Stimulated activated CD4-positive, alpha-beta T cell treated with anti-CD3 and anti-CD28 coated beads, Interleukin-2, amount 100 ng/mL, for 24 hours (primary cell): ENCODE data around the gene OR52I1.

Source experiments
- DNase-seq, 2 donors: peaks; one replicate each; pipeline ENCODE4 v3.0.0-alpha.2; 2020

Gene OR52I1, protein sequence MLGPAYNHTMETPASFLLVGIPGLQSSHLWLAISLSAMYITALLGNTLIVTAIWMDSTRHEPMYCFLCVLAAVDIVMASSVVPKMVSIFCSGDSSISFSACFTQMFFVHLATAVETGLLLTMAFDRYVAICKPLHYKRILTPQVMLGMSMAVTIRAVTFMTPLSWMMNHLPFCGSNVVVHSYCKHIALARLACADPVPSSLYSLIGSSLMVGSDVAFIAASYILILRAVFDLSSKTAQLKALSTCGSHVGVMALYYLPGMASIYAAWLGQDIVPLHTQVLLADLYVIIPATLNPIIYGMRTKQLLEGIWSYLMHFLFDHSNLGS

DNA sequence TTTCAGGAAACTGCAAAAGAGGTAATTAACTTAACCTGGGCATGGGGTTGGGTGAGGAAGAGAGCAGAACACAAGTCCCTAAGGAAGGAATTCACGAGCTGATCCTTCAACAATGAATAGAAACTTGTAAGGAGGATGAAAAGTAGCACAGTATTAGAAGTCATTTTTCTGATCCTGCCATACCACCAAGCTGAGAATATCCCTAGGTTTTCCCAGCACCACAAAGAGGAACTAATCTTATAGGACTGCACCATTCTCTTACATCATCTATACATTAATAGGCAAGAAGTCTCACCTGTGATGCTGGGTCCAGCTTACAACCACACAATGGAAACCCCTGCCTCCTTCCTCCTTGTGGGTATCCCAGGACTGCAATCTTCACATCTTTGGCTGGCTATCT, at the start of gene OR52I1:
TSS of gene OR52I1 (plus strand) at position 301 of the 400 bp plus-strand sequence. CDS start at position 301, 0 bp downstream.
- no peak for DNase-seq

DNA sequence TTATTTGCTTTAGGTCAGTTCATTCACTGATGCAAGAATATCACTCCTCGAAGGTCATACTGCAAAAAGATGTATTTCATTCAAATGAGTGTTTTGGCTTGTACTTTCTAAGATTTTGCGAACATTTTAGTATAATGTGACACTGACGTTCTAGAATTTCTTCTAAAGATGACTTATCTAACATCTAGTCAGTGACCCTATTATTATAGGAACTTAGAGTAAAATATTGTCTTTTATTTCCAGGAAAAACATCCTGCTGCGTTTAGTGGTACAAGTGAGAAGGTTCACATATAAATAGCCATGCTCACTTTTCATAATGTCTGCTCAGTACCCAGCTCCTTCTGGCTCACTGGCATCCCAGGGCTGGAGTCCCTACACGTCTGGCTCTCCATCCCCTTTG, 48.9 kb upstream of the OR52I1 start, which contains the start of gene OR52M1:
TSS of gene OR52M1 (plus strand) at position 301 of the 400 bp plus-strand sequence. CDS start at position 301, 0 bp downstream.
- DNase-seq: no peak

DNA sequence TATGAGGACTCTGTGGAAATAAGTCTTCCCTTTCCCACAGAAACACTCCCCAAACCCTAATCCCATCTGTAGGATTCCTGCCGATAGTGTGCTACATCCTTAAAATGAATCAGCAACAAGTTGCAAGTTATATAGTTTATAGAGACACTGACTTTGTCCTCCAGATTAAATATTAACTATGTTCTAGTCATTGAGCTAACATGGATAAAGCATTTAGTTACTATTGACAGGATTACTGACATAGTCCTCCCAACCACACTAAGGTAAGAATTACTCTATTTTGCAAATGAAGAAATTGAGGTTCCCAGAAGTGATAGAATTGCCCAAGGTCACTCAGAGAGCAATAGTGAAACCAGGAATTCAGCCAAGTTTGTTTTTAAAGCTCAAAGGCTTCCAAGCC, 47.0 kb upstream of the OR52I1 start:
- DNase-seq: no peak

DNA sequence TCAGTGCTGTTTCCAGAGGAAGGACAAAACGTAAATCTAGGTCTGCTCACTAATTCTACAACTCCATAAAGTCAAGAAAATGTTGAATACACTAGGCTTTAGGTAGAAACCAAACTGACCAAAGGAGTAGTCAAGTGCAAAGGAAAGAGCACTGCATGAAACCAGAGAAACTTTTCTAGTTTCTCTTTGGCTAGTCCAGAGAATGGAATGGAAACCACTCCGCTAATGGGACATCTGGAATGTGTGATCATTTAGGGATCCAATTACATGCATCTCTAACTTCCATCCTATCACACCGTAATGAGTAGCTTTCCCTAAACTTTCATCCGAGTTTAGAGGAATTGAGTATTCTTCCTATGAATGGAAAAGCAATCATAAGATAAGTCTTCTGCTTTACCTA, 46.4 kb upstream of the OR52I1 start:
- no peak for DNase-seq

DNA sequence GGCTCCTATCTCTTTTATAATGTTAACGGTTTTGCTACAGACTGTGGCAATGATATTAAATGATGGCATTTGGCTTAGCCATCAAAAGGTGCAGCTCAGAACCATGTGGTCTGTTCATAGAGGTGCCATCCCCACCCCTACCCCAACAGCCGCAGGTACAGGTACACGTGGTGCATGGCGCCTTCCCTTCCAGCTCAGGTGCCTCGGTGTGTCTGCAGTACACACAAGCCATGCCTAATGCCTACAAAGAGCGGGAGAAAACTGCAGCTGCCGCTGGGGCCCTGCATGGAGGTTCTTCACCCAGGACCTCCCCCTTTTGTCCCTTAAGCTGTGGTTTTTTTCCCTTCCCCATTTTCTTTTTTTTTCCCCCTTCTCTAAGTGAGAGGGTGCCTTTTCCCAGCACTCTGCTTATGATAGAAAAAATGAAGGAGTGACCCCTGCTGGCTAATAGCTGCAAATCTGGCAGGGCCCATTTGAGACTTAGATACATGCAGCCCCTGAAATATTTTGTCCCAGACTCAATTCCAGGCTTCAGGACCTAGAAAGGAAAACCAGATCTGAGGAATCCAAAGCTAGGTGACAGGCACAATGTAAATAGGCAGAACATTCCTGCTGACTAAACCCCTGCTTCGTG, 42.4 kb upstream of the OR52I1 start:
- DNase-seq: no peak

DNA sequence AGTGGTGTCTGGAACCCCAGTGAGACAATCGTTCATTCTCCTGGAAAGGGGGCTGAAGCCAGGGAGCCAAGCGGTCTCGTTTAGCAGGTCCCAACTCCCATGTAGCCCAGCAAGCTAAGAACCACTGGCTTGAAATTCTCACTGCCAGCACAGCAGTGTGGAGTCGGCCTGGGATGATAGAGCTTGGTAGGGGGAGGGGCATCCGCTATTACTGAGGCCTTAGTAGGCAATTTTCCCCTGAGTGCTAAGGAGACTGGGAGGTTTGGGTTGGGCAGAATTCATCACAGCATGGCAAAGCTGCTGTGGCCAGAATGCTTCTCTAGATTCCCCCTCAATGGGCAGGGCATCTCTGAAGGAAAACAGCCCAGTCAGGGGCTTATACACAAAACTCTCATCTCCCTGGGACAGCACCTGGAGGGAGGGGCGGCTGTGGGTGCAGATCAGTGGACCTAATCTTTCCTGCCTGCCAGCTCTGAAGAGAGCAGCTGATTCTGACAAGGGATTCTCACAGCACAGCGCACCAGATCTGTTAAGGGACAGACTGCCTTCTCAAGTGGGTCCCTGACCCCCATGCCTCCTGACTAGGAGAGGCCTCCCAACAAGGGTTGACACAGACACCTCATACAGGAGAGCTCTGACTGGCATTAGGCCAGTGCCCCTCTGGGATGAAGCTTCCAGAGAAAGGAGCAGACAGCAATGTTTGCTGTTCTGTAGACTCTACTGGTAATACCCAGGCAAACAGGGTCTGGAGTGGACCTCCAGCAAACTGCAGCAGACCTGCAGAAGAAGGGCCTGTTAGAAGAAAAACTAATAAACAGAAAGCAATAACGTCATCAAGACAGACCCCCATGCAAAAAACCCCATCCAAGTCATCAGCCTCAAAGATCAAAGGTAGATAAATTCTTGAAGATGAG, 34.1 kb upstream of the OR52I1 start:
- no peak for DNase-seq

DNA sequence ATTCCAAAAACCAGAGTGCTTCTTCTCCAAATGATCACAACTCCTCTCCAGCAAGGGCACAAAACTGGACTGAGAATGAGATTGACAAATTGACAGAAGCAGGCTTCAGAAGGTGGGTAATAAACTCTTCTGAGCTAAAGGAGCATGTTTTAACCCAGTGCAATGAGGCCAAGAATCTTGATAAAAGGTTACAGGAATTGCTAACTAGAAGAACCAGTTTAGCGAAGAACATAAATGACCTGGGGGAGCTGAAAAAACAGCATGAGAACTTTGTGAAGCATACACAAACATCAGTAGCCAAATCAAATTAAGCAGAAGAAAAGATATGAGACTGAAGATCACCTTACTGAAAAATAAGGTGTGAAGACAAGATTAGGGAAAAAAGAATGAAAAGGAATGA, 33.4 kb upstream of the OR52I1 start:
- no peak for DNase-seq

DNA sequence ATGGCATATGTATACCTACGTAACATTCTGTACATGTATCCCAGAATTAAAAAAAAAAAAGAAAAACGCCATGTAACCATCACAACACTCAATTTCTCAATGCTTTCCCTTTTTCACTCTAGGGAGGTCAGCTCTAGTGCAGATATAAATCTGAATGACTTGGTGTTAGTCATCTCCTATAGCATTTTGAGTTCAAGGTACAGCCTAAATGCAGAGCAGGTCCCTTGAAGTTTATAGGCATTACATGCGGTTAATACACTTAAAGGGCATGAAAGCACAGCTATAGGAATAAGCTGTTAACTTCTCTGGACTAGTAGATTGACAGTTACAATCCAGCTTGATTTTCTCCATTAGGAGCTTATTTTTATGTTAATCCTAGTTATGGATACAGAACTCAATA, 28.5 kb upstream of the OR52I1 start:
- no peak for DNase-seq

DNA sequence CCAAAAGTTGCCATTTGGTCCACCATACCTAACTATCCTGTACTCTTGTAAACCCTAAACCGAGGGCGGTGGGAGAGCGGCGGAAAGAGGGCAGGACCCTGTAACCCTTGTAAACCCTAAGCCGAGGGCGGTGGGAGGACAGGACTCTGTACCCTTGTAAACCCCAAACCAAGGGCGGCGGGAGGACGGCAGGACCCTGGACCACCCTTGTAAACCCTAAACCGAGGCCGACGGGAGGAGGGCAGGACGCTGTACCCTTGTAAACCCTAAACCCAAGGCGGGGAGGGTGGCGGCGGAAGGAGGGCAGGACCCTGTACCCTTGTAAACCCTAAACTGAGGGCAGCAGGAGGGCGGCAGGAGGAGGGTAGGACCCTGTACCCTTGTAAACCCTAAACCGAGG, 24.8 kb upstream of the OR52I1 start:
- no peak for DNase-seq

DNA sequence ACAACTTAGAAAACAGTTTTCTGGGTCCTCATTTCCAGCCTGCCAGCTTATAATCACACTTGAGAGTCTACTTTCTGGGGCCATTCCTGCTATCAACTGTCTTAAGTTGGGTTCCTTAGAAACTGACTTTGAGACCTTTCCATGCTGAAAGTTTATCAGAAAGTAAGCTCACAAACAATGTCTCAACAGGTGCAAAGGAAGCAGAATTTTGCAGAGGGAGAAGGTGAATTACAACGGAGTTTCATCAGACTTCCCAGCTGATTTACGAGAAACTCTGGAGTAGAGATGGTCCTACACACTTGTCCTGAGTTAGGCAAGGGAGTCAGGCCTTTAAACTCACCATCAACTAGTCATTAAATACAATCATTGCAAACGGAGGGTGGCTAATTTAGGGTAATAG, 17.0 kb upstream of the OR52I1 start:
- no peak for DNase-seq

DNA sequence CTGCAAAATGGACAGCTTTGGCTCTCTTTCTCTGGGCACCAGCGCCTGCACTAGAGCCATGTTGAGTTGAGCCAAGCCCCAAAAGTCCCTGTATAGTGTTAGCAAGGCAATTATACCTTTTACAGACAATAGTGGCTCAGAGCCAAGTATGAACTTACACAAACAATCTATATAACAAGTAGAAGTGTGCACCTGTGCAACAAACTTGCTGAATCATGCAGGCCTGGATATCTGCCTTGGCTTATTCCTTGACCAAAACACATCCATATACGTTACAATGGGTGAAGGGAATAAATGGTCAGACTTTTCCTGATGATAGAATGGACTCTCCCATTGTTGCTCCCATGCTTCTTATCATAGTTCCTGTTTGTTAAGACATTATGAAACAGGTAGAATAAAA, 16.1 kb upstream of the OR52I1 start:
- no peak for DNase-seq

DNA sequence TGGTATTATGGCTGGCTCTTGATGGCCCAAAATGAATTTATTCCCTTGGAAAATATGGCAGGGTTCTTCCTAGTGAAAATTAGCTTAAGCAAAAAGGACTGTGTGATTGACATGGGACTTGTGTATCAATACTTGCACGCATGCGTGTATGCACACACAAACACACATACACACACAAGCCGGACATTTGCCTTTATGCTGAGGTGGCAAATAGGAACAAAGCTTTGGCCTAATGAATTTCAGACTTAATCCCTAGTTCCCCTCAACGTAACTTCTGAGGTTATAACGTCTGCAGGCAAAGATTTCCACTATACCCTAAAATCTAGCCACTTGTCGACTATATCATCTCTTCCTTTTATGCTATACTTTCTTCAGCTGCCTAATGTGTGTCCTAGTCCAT, 15.2 kb upstream of the OR52I1 start:
- no peak for DNase-seq

DNA sequence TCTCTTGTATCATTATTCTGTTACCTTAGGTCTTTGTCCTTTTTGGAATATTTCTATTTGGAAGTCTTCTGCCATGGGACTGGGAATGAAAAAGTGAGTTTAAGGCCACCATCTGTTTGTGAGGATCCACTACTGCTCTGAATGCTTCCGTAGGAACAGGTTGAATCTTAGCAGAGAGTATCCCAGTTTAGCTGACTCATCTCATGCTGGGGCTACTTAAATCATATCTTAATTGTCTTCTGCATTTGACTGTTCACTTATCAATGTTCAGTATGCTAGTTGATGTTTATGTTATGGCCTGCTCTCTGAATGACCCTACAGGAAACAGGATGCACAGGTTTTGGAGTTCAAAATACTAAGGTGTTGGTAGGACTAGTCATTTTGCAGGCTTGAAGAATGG, 13.7 kb upstream of the OR52I1 start:
- DNase-seq: no peak

DNA sequence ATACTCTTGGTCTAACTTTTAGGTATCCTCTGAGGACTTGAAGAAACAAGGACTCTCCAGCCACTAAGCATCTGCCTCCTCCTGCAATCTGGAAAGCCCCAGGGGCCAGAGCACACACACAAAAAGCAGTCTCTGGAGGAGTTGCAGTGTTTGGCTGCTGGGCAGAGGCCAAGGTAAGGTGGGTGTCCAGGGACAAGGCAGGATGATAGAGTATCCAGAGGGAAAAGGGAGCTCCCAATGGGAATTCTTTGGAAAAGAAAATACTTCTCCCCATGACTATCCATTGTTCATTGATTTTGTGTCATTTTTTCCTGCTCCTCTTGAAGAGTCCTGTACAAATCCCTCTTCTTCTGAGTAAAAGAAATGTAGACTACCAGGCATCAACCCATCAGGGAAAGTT, 12.4 kb upstream of the OR52I1 start, which contains the start of gene OR52I2:
TSS of gene OR52I2 (plus strand) at position 301 of the 400 bp plus-strand sequence.
- no peak for DNase-seq

DNA sequence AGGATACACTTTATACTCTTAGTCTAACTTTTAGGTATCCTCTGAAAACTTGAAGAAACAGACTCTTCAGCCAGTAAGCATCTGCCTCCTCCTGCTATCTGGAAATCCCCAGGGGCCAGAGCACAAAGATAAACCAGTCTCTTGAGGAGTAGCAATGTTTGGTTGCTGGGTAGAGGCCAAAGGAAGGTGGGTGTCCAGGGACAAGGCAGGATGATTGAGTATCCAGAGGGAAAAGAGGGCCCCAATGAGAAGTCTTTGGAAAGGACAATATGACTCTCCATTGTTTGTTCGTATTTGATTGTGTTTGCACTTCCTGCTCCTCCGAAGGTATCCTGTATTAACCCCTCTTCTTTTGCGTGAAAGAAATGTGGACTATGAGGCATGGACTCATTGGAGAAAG, 4.8 kb upstream of the OR52I1 start:
- no peak for DNase-seq

DNA sequence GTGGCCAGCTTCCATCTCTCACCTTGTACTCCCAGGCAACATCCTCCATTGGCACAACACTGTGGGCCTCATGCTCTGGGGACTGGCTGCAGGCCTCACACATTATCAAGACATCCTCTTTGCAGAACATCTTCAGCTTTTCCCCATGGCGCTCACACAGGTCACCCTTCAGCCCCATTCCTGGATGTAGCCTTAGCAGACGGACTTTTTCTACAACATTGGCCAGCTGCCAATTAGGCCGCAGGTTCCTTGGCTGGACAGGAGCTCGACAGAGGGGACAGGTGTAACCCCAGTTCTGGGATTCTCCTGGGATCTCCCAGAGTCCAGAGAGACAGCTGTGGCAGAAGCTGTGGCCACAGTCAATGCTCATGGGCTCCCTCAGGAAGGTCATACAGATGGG, 11.2 kb downstream of the OR52I1 start:
- DNase-seq: no peak

DNA sequence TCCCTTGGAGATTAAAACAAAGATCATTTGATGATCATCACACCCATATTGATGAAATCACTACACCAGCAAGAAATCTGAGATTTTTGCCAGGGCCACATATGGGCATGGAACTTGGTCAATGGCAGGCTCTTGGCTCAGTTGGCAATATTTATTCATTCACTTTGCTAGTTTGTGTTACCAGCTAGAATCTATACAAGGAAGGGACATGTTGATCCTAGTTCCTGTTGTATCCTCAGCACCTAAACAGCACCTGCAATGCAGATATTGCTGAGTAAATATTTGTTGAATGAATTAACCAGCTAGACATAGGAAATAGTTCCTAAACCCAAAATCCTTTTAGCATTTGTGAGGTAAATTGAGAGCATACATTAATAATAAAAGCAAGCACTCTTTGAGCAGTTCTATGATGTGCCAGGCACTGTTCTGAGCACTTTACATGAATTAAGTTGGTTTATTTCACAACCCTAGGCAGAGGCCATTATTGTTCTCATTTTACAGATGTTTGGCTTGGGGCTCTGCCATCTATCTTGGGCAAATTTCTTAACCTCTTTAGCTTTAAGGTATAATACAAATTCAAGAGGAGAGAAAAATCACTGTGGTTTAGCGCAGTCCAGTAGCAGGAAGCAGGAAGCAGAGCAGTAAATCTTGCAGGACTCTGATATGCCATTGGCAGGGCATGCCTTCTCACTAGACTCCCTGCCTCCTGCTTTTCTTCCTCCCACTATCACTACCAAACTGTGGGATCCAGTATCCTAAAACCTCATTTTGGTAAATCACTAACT, 12.6 kb downstream of the OR52I1 start:
- no peak for DNase-seq

DNA sequence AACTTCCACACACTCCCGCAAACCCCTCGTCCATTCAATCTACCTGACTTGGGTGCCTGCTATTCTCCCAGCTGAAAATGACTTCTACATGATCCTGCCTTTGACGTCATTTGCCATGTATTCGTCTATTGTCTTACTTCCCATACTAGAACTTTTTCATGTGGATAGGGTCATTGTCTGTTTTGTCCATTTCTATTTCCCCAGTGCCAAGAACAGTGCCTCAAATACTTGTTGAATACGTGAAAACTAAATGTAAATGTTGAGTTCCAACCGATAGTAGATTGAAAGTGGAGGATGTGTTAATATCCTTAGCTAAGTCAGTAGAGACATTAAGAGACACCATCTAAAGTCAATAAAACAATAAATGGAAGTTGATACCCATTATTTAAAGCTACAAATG, 13.3 kb downstream of the OR52I1 start:
- DNase-seq: no peak

DNA sequence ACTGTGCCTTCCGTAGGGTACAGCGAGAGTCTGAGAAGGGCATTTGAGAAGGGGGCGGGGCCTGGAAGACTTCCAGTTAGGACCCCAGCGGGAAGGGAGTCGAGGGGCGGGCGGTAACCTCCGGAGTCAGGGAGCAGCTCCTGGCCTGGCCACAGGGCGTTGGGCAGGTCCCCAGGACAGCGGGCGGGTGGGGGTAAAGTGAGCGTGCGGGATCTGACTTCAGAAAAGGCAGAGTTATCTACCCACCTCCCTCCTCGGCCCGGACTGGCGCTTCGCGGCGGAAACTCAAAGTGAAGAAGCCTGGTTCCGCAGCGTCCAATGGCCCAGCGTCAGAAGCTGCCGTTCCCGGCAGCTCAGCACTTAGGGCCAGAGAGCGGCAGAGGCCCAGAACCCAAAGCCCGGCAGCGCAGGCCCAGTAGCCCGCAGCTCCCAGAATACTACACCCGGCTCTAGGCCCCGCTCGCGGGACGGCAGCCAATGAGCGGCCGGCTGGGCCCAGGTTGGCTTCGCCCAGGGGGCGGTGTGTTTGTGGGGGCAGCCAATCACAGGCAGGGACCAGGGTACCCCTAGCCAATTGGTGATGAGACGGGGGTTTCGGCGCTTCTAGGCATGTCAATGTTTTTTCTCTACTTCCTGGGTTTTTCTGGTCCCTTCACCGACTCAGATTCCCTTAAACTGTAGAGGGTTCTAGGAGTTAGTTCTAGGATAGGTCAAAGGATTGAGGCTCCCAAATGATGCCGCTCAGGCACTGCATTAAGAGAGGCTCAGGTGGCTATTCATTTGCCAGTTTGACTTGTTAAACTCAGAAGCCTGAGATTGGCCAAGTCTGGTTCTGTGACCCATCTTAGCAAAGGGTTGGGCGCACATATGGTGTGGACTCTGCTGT, 14.2 kb downstream of the OR52I1 start, which contains the start of gene TRIM68:
TSS of gene TRIM68 (minus strand) at position 451 of the 886 bp plus-strand sequence. CDS start 2,727 bp downstream, outside the sequence.
- DNase-seq: peak; percentile 92 to 95

DNA sequence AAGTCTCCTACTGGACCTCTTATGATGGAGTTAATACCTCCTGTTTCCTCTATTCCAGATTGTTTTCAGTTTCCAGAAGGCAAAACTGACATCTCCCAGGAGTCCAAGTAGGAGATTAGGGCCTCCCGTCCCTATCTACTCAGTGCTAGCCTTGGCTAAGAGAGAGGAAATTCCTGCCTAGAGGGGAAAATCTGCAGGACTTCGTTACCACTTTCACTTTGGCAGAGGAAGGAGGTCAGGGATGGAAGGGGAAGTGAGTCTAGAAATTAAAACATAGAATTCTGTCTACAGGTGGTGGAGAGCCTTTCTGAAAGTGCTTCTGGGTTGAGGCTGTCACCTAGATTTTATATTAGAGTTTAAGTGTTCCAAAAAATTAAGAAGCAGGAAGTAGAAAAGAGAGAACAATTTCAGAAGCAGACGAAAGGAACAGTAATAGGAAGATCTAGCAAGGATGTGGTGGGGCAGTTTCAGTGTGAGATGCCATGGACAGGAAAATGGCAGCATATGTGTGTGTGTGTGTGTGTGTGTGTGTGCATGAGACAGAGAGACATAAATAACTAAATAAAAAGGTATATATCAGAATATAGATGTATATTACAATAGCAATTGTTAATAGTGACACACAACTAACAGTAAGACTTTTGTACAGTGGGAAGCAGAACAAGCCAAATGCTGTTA, 16.6 kb downstream of the OR52I1 start:
- DNase-seq: no peak

DNA sequence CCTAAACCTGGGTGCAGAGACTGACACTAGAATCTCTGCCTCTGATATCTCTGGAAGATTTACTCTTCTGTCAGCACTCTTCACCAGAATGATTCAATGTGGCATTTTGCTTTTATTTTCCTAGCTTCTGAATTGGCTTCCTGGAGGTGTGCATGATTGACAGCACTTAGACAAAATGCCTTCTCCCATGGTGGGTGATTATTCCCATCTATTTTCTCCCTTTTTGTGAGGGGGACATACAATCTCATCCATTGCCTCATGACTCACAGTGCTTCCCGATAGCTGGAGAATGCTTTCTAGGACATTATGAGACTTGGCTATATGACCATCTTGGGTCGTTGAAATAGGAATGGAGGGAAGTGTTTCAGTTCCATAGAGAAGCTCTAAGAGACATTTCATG, 18.1 kb downstream of the OR52I1 start:
- DNase-seq: no peak
